ENCODE data around the gene SLC12A8. TPM values are rescaled to one million over a fixed set of nuclear protein-coding genes. Genes with fewer than 3 reads are reported as not detected.

The SLC12A8 gene
- total RNA-seq, 6 experiments from 2014 or later = 8.5 to 23.4 (median 20.3) TPM

DNA sequence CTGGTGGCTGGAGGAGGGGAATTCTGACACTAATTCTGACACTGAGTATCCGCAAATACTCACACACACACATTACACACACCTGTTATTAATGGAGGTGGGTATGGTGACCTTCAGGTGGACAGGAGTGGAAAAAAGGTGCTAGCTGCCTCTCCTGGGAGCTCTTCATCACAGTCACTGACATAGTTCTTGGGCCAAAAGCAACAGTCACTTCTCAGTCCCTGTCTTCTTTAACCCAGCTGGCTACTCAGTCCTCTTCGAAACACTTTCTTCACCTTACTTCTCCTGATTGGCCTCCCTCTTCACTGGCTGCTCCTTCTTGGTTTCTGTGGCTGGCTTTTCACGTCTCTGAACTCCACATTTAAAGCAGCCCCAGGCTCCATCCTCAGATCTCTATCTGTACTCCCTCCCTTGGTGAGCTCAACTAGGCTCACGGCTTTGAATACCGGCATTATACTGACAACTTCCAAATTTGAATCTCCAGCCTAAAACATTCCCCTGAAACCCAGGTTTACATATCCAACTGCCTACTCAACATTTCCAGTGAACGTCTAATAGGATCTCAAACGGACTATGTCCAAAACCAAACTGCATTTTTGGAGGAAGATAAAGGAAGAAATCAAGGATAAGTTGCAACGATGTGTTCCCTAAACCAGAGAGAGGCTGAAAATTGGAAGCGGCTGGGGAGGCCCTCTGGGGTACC, 103.6 kb downstream of the SLC12A8 start:
- 95% methylated on average over 8 of the region's 9 CpGs for WGBS (ENCODE audit: insufficient coverage, low coverage, low lambda C conversion rate, missing lambda C conversion rate)
- Histone ChIP-seq H3K4me1 (no peaks in the 10 kb centered on the region), H3K36me3 (no peaks in the 10 kb centered on the region), H3K27me3 (no peaks in the 10 kb centered on the region), H3K9me3 (no peaks in the 10 kb centered on the region), H3K27ac (no peak overlapping the region), H3K4me3 (no peak overlapping the region)
- ATAC-seq (no peak), DNase-seq (no peak)
- intact Hi-C loops (cut with DNase I) = no loop called here
- TF ChIP-seq, protein P1, sequence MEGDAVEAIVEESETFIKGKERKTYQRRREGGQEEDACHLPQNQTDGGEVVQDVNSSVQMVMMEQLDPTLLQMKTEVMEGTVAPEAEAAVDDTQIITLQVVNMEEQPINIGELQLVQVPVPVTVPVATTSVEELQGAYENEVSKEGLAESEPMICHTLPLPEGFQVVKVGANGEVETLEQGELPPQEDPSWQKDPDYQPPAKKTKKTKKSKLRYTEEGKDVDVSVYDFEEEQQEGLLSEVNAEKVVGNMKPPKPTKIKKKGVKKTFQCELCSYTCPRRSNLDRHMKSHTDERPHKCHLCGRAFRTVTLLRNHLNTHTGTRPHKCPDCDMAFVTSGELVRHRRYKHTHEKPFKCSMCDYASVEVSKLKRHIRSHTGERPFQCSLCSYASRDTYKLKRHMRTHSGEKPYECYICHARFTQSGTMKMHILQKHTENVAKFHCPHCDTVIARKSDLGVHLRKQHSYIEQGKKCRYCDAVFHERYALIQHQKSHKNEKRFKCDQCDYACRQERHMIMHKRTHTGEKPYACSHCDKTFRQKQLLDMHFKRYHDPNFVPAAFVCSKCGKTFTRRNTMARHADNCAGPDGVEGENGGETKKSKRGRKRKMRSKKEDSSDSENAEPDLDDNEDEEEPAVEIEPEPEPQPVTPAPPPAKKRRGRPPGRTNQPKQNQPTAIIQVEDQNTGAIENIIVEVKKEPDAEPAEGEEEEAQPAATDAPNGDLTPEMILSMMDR (IDR thresholded peaks at IDR 0.05) = no peak
- TF ChIP-seq POLR2A (IDR thresholded peaks at IDR 0.05) = no peak

DNA sequence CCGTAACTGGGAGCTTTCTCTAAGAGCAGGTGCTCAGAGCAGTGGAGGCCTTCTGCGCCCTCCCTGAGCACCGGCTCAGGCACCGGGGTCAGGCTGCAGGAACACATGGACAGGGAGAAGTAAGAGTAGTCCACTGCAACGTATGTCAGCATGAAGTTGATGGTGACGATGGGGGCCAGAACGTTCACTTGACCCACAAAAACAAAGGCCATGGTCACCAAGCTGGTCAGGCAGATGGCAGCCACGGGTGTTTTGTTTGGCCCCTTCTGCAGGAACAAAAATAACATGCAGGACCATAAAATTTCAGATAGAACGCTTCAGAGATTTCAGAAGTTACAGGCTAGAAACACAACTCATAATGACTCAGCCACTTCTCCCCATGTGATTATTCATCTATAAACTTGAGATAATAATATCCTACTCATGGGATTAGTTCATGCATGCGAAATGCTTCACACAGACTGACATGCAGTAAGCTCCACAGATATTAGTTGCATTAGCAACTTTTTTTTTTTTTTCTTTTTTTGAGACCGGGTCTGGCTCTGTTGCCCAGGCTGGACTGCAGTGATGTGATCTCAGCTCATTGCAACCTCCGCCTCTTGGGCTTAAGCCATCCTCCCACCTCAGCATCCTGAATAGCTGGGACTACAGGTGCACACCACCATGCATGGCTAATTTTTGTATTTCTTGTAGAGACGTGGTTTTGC, 104.5 kb downstream of the SLC12A8 start:
- Histone ChIP-seq H3K27me3 (no peaks in the 10 kb centered on the region), H3K4me1 (no peaks in the 10 kb centered on the region), H3K9me3 (no peaks in the 10 kb centered on the region), H3K36me3 (no peaks in the 10 kb centered on the region), H3K27ac (no peak overlapping the region), H3K4me3 (no peak overlapping the region)
- no peak for DNase-seq
- ATAC-seq = no peak
- 84% methylated on average over 9 of the region's 13 CpGs for WGBS (ENCODE audit: insufficient coverage, low coverage, low lambda C conversion rate, missing lambda C conversion rate)
- no peak for TF ChIP-seq POLR2A (IDR thresholded peaks at IDR 0.05)
- TF ChIP-seq, protein P1 (IDR thresholded peaks at IDR 0.05) = no peak
- intact Hi-C loops (cut with DNase I) = no loop called here

DNA sequence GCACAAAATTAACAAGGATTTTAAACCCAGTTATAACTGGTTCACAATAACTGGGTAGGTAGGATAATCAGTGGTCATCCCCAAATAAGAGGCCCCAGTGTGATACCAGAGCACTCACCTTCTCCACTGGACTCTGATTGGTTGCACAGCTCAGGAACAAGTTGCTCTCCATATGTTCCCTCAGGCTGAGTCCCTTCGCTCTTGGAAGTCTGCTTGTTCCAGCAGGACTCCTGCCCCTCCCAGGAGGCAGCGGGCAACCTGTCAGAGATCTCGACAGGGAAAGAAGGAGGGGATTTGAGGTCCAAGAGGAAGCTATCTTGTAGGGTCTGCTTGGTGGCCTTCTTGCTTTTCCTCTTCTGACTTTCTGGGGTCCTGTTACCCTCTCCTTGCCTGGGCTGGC, 105.2 kb downstream of the SLC12A8 start:
- no peaks in the 10 kb centered on the region for H3K4me1 ChIP-seq
- no peaks in the 10 kb centered on the region for H3K9me3 ChIP-seq
- ATAC-seq (no peak), DNase-seq (no peak)
- intact Hi-C loops (cut with DNase I) = no loop called here
- no peak overlapping the region for H3K27ac ChIP-seq
- no peak overlapping the region for H3K4me3 ChIP-seq
- no peaks in the 10 kb centered on the region for H3K36me3 ChIP-seq
- 100% methylated on average over 2 of the region's 3 CpGs for WGBS (ENCODE audit: insufficient coverage, low coverage, low lambda C conversion rate, missing lambda C conversion rate)
- no peaks in the 10 kb centered on the region for H3K27me3 ChIP-seq
- TF ChIP-seq POLR2A (IDR thresholded peaks at IDR 0.05) = no peak
- TF ChIP-seq, protein P1 (IDR thresholded peaks at IDR 0.05) = no peak

DNA sequence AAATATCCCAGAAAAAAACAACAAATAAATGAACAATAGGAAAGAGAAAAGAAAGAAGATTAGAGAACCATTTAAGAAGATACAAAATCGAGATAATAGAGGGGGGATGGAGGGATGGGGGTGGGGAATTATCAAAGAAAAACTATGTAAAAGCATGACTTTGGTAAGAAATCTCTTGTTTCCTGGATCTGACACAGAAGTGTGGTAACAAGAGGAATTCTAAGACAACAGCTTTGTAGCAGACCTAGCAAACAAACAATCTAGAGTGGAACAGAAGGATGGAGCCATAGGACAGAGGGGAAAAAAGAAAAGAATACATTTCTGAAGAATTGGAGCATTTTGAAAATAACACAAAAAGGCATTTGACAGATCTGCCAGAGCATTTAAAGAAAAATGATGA, 107.4 kb downstream of the SLC12A8 start:
- no peaks in the 10 kb centered on the region for H3K36me3 ChIP-seq
- H3K4me3 ChIP-seq = no peak overlapping the region
- H3K9me3 ChIP-seq = no peaks in the 10 kb centered on the region
- TF ChIP-seq POLR2A (IDR thresholded peaks at IDR 0.05) = no peak
- TF ChIP-seq, protein P1 (IDR thresholded peaks at IDR 0.05) = no peak
- intact Hi-C loops (cut with DNase I) = no loop called here
- ATAC-seq (no peak), DNase-seq (no peak)
- H3K4me1 ChIP-seq = no peaks in the 10 kb centered on the region
- no peaks in the 10 kb centered on the region for H3K27me3 ChIP-seq
- no peak overlapping the region for H3K27ac ChIP-seq
- WGBS (ENCODE audit: insufficient coverage, low coverage, low lambda C conversion rate, missing lambda C conversion rate) = 88% methylated on average over 1 of the region's 1 CpG

Measured in right lobe of liver (tissue), 6 donors.